Vagina (tissue), 2 donors: Measurements from ENCODE around the gene NUDT16L1. TPM values are rescaled to one million over a fixed set of nuclear protein-coding genes. Genes with fewer than 3 reads are reported as not detected.
A peak's percentile ranks its signal among the peaks of the same experiment; 100 is the strongest.

Source experiments
- DNase-seq, 2 donors: peaks; one replicate each; pipeline ENCODE4 v3.0.0-alpha.2; 2017; ENCODE audit errors: extremely low spot score in 2 of 2
- H3K27ac ChIP-seq: fragments of 200-600 bp; sonication (generic); one replicate; pipeline ENCODE4 v1.5.1; 2019
- H3K27me3 ChIP-seq: fragments of 200-600 bp; sonication (generic); one replicate; pipeline ENCODE4 v1.5.1; 2019
- H3K36me3 ChIP-seq, 2 donors: fragments of 200-600 bp; sonication (generic); one replicate each; pipeline ENCODE4 v1.5.1; 2017 to 2019
- H3K4me1 ChIP-seq: fragments of 200-600 bp; sonication (generic); one replicate; pipeline ENCODE4 v1.5.1; 2019
- H3K4me3 ChIP-seq, 2 donors: fragments of 200-600 bp; sonication (generic); 1 replicate in 1 of 2; 2 replicates in 1 of 2; pipeline ENCODE4 v1.5.1; 2016 to 2019
- H3K9me3 ChIP-seq: fragments of 200-600 bp; sonication (generic); one replicate; pipeline ENCODE4 v1.5.1; 2019
- CTCF ChIP-seq, 3 experiments: fragments of 450-650 bp in 2 of 3; fragments of 200-600 bp in 1 of 3; sonication (generic) in 1 of 3; IDR thresholded peaks; one replicate each; pipeline ENCODE4 v1.5.1; 2017 to 2019; ENCODE audit warnings: antibody characterized with exemption in 3 of 3, mild to moderate bottlenecking in 2 of 3, moderate library complexity in 2 of 3
- POLR2A ChIP-seq, 2 donors: fragments of 450-650 bp; IDR thresholded peaks; one replicate each; pipeline ENCODE4 v1.6.1; 2017; ENCODE audit warnings: antibody characterized with exemption in 2 of 2, mild to moderate bottlenecking in 2 of 2, moderate library complexity in 2 of 2
- POLR2AphosphoS5 ChIP-seq, 2 donors: sonication (generic); formaldehyde crosslinking; IDR thresholded peaks; one replicate each; pipeline ENCODE4 v1.9.0; 2017; ENCODE audit warnings: antibody characterized with exemption in 2 of 2, mild to moderate bottlenecking in 2 of 2, low read depth in 1 of 2; ENCODE audit not compliant: insufficient read depth in 1 of 2
- intact Hi-C: fragments of 100-400 bp; cut with DNase I; formaldehyde crosslinking; loops from one replicate; pipeline ENCODE4 v1.15.1; 2023
- total RNA-seq: library from RNA; depleted of rRNA; stranded (reverse); fragments of >200 nt; gene quantifications from one replicate; pipeline ENCODE4 v1.2.3, GENCODE V29; 2016

Gene NUDT16L1
- total RNA-seq, 1 donor from 2014 or later = 28.5 TPM

- Histone ChIP-seq H3K27ac (peak overlapping the region; percentile 60), H3K4me1 (peaks cover 22% of the 10 kb centered on the region), H3K27me3 (no peaks in the 10 kb centered on the region), H3K4me3 (peak overlapping the region; percentile 90 to 97), H3K36me3 (peaks cover 0 to 10% of the 10 kb centered on the region in 2 donors), H3K9me3 (no peaks in the 10 kb centered on the region)
- intact Hi-C loops = no loop called here
- no peak for DNase-seq
- TF ChIP-seq CTCF (IDR thresholded peaks at IDR 0.05) (no peak), POLR2A (IDR thresholded peaks at IDR 0.05) (no peak), POLR2AphosphoS5 (IDR thresholded peaks at IDR 0.05; ENCODE audit: insufficient read depth in 1 of 2, low read depth in 1 of 2) (no peak)
Measured at GRCh38 chr16:4733211-4733742, 39.9 kb downstream of the NUDT16L1 start.

- Histone ChIP-seq H3K4me3 (peak overlapping the region; percentile 90 to 97), H3K4me1 (peaks cover 22% of the 10 kb centered on the region), H3K9me3 (no peaks in the 10 kb centered on the region), H3K27ac (peak overlapping the region; percentile 60), H3K36me3 (peaks cover 0 to 10% of the 10 kb centered on the region in 2 donors), H3K27me3 (no peaks in the 10 kb centered on the region)
- intact Hi-C loops = no loop called here
- no peak for TF ChIP-seq CTCF (IDR thresholded peaks at IDR 0.05)
- TF ChIP-seq POLR2A (IDR thresholded peaks at IDR 0.05) = no peak
- DNase-seq = no peak
Measured at GRCh38 chr16:4733747-4734062, 40.3 kb downstream of the NUDT16L1 start.

GRCh38 chr16:4734063-4734729 lies 40.8 kb downstream of the NUDT16L1 start, which contains the start of the genes ANKS3 and DNAAF8:
TSS of gene ANKS3 (minus strand) at chr16:4734271. CDS start at chr16:4730149, 4,122 bp downstream.
TSS of gene DNAAF8 (plus strand) at chr16:4734537. CDS start at chr16:4736515, 1,978 bp downstream.
- Histone ChIP-seq H3K27me3 (no peaks in the 10 kb centered on the region), H3K27ac (peak within 1 kb of the TSS; percentile 60), H3K4me1 (peaks cover 22% of the 10 kb centered on the region), H3K36me3 (peaks cover 0 to 8% of the 10 kb centered on the region in 2 donors), H3K4me3 (peak within 1 kb of the TSS; percentile 90 to 97), H3K9me3 (no peaks in the 10 kb centered on the region)
- intact Hi-C loops = no loop called here
- TF ChIP-seq CTCF (IDR thresholded peaks at IDR 0.05) = no peak
- TF ChIP-seq POLR2AphosphoS5 (IDR thresholded peaks at IDR 0.05; ENCODE audit: insufficient read depth in 1 of 2, low read depth in 1 of 2) = peak; percentile 72 to 85
- peak in 1 of 2 donors; percentile 17 for TF ChIP-seq POLR2A (IDR thresholded peaks at IDR 0.05)
- DNase-seq = peak in 1 of 2 donors; percentile 97

- Histone ChIP-seq H3K4me1 (peaks cover 22% of the 10 kb centered on the region), H3K27me3 (no peaks in the 10 kb centered on the region), H3K4me3 (peak overlapping the region; percentile 90 to 97), H3K36me3 (peaks cover 0 to under 1% of the 10 kb centered on the region in 2 donors), H3K9me3 (no peaks in the 10 kb centered on the region), H3K27ac (peak overlapping the region; percentile 60)
- no peak for DNase-seq
- intact Hi-C loops = no loop called here
- TF ChIP-seq CTCF (IDR thresholded peaks at IDR 0.05) (no peak), POLR2A (IDR thresholded peaks at IDR 0.05) (no peak), POLR2AphosphoS5 (IDR thresholded peaks at IDR 0.05; ENCODE audit: insufficient read depth in 1 of 2, low read depth in 1 of 2) (peak in 1 of 2 donors; percentile 43)
Measured at GRCh38 chr16:4734730-4735535, 41.6 kb downstream of the NUDT16L1 start.
